GM20000 (cell line): ENCODE data around the gene FADS6.
"Not testable (repeated sequence)": the region's sequence is repeated elsewhere in the genome, so short reads cannot be mapped to it uniquely, and the experiment has no call there.

Source experiments
- DNase-seq: peaks from one replicate; pipeline ENCODE4 v3.0.0; 2012; ENCODE audit warnings: low spot score
- CTCF ChIP-seq: IDR thresholded peaks from 2 replicates; pipeline ENCODE4 v1.5.1; 2012; ENCODE audit warnings: mild to moderate bottlenecking, control low read depth; ENCODE audit errors: extremely low read depth, missing control alignments

FADS6 gene

DNA sequence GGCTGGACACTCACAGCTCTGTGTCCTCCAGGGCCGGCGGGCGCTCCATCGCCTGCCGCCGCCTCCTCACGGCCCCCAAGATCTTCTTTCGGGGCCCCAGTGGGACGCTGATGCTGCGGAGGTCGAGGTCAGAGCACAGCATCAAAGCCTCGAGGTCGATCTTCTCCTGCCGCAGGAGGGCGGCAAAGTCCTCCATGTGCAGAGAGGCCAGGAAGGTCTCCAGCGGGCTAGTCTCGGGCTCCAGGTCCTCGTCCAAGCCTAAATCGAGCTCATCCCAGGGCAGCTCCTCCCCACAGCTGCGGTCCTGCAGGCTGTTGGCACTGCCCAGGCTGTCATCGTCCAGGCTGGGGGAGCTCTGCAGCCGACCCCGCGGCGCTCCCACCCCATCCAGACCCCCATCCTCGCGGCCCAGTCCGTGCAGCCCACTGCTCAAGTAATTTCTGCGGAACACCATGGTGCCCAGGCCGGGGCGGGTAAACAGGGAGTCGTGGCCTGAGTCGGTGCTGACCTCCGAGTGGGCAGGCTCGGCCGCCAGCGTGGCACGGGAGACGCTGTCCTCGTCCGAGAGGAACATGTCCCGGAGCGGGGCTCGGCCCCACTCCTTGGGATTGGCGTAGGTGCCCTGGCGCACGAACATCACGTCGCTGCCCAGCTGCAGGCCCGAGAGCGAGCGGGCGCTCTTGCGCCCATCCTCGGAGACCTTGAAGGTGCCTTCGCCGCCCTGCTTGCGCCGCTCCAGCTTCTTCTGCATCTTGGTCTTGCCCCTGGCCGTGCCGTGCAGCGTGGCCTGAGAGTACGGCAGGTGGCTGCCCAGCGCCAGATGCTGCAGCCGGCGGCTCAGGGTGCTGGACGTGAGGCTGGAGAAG, 26.2 kb upstream of the FADS6 start:
- TF ChIP-seq CTCF, result peak; percentile 36
- DNase-seq, result peak; percentile 76

DNA sequence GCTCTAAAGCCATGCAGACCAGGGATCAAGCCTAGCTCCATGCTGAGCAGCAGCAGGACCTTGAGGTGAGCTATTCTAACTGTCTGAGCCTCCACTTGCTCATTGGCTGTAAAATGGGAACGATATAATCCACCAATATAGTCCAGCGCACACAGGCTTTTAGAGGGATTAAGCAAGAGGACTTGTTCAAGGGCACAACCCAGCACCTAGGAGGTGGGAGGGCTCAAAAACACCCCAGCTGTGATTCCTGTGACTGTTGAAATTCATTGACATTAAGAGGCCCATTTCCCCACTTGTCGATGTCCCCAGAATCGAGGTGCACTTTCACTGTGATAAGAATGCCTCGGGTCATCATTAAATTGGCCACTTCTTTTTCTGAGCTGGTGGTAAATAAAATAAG, 25.5 kb upstream of the FADS6 start:
- no peak for DNase-seq
- TF ChIP-seq CTCF, result no peak

DNA sequence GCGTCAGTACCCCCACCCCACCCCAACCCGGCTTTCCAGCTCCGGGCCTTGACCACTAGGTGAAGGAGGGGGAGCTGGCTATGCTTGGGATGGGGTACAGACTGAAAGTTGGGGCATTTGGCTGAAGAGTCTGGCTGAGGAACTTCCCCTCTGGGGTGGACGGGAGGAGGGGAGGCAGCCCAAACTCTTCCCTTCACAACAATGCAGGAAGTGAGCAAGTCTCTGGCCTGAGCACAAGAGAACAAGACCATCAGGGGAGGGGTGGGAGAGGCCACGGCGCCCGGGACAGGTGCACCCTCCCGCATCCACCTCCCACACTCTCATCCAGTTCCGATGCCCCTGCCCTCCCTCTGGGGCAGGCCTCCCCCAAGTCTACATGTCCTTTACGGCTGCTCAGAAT, 24.0 kb upstream of the FADS6 start:
- DNase-seq, result no peak
- TF ChIP-seq CTCF, result no peak

- TF ChIP-seq CTCF, result no peak
- DNase-seq, result no peak
Measured at GRCh38 chr17:74916851-74917199, 23.4 kb upstream of the FADS6 start.

GRCh38 chr17:74916136-74916850, 22.9 kb upstream of the FADS6 start:
- no peak for DNase-seq
- no peak for TF ChIP-seq CTCF

- not testable (repeated sequence) for DNase-seq
Measured at GRCh38 chr17:74911423-74911822, 18.0 kb upstream of the FADS6 start.

- DNase-seq, result not testable (repeated sequence)
Measured at GRCh38 chr17:74909097-74909496, 15.7 kb upstream of the FADS6 start.

DNA sequence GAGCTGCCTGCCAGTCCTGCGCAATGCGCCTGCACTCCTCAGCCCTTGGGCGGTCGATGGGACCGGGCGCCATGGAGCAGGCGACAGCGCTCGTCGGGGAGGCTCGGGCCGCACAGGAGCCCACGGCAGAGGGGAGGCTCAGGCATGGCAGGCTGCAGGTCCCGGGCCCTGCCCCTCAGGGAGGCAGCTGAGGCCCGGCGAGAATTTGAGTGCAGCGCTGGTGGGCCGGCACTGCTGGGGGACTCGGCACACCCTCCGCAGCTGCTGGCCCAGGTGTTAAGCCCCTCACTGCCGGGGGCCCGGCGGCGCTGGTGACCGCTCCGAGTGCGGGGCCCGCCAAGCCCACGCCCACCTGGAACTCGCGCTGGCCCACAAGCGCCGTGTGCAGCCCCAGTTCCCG, 13.6 kb upstream of the FADS6 start:
- no peak for DNase-seq
- TF ChIP-seq CTCF, result no peak

DNA sequence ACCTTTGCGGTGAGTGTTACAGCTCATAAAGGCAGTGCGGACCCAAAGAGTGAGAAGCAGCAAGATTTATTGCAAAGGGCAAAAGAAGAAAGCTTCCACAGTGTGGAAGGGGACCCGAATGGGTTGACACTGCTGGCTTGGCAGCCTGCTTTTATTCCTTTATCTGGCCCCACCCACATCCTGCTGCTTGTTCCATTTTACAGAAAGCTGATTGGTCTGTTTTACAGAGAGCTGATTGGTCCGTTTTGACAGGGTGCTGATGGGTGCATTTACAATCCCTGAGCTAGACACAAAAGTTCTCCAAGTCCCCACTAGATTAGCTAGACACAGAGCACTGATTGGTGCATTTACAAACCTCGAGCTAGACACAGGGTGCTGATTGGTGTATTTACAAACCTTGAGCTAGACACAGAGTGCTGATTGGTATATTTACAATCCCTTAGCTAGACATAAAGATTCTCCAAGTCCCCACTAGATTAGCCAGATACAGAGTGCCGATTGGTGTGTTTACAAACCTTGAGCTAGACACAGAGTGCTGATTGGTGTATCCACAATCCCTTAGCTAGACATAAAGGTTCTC, 12.9 kb upstream of the FADS6 start:
- not testable (repeated sequence) for DNase-seq
